HEK293 (cell line): ENCODE results near the gene NFKBIE.

ENCODE experiments used
- GLI2 ChIP-seq: fragments of 450-650 bp; formaldehyde crosslinking; IDR thresholded peaks from 2 replicates; pipeline ENCODE4; 2017; ENCODE audit warnings: missing biosample characterization, missing genetic modification characterization, low read depth, borderline replicate concordance
- GLIS2 ChIP-seq: fragments of 450-650 bp; formaldehyde crosslinking; IDR thresholded peaks from 2 replicates; pipeline ENCODE4 v1.5.1; 2016; ENCODE audit warnings: missing biosample characterization, missing genetic modification characterization
- HIC1 ChIP-seq: fragments of 450-650 bp; formaldehyde crosslinking; IDR thresholded peaks from 2 replicates; pipeline ENCODE4 v1.5.1; 2016; ENCODE audit warnings: missing biosample characterization, missing genetic modification characterization
- HOXD13 ChIP-seq: sonication (generic); formaldehyde crosslinking; IDR thresholded peaks from 2 replicates; pipeline ENCODE4 v1.8.0; 2022; ENCODE audit warnings: missing genetic modification reagents, borderline replicate concordance
- KLF7 ChIP-seq: fragments of 450-650 bp; formaldehyde crosslinking; IDR thresholded peaks from 2 replicates; pipeline ENCODE4 v1.5.1; 2016; ENCODE audit warnings: missing biosample characterization, missing genetic modification characterization, borderline replicate concordance
- PRDM10 ChIP-seq: fragments of 450-650 bp; formaldehyde crosslinking; IDR thresholded peaks from 2 replicates; pipeline ENCODE4 v1.5.1; 2016; ENCODE audit warnings: missing biosample characterization, missing genetic modification characterization
- SCRT1 ChIP-seq: fragments of 450-650 bp; formaldehyde crosslinking; IDR thresholded peaks from 2 replicates; pipeline ENCODE4 v1.5.1; 2016; ENCODE audit warnings: missing biosample characterization, missing genetic modification characterization, borderline replicate concordance
- SP7 ChIP-seq: fragments of 450-650 bp; formaldehyde crosslinking; IDR thresholded peaks from 2 replicates; pipeline ENCODE4 v1.5.1; 2016; ENCODE audit warnings: missing biosample characterization, missing genetic modification characterization
- ZBTB17 ChIP-seq: fragments of 450-650 bp; formaldehyde crosslinking; IDR thresholded peaks from 2 replicates; pipeline ENCODE4 v1.5.1; 2016; ENCODE audit warnings: missing biosample characterization, missing genetic modification characterization
- ZNF211 ChIP-seq: fragments of 450-650 bp; formaldehyde crosslinking; IDR thresholded peaks from 2 replicates; pipeline ENCODE4 v1.5.1; 2016; ENCODE audit warnings: low read depth, missing biosample characterization, missing genetic modification characterization
- ZNF391 ChIP-seq: fragments of 450-650 bp; formaldehyde crosslinking; IDR thresholded peaks from 2 replicates; pipeline ENCODE4 v1.5.1; 2016; ENCODE audit warnings: low read depth, missing biosample characterization, missing genetic modification characterization, borderline replicate concordance
- ZNF518A ChIP-seq: fragments of 450-650 bp; formaldehyde crosslinking; conservative IDR thresholded peaks from 2 replicates; pipeline ENCODE4 v1.5.1; 2016; ENCODE audit warnings: low read depth, missing biosample characterization, missing genetic modification characterization
- ZNF623 ChIP-seq: fragments of 450-650 bp; formaldehyde crosslinking; IDR thresholded peaks from 2 replicates; pipeline ENCODE4 v1.5.1; 2016; ENCODE audit warnings: missing biosample characterization, missing genetic modification characterization
- ZNF768 ChIP-seq: fragments of 450-650 bp; formaldehyde crosslinking; IDR thresholded peaks from 2 replicates; pipeline ENCODE4 v1.5.1; 2018; ENCODE audit warnings: missing biosample characterization, mild to moderate bottlenecking, missing genetic modification characterization

Gene NFKBIE

GRCh38 chr6:44238687-44239350, 26.5 kb downstream of the NFKBIE start (continued):
- TF ChIP-seq GLI2 (tag by site-specific recombination) (no peak), ZNF391 (tag by site-specific recombination) (no peak), ZNF211 (tag by site-specific recombination) (no peak), GLIS2 (tag by site-specific recombination) (no peak), KLF7 (tag by site-specific recombination) (no peak), ZBTB17 (tag by site-specific recombination) (peak; percentile 59; the same call in 1 of the 2 replicates), PRDM10 (tag by site-specific recombination) (no peak), ZNF623 (no peak), ZNF518A (tag by site-specific recombination) (no peak), HIC1 (tag by site-specific recombination) (no peak), HOXD13 (CRISPR knock-in tag) (no peak), ZNF768 (tag by site-specific recombination) (no peak), SP7 (no peak), SCRT1 (tag by site-specific recombination) (no peak)
